ENCODE data around the gene ANO8.

GRCh38 chr19:17365361-17365760, 30.7 kb upstream of the ANO8 start:
- TF ChIP-seq CTCF (IDR thresholded peaks at IDR 0.05) = no peak
- no peak for TF ChIP-seq POLR2A (IDR thresholded peaks at IDR 0.05)

Data from right lobe of liver (tissue), 4 donors.